SU-DHL-6 (cell line): ENCODE results near the gene GABBR1.

Experiments
- H2AFZ ChIP-seq: fragments of 200-600 bp; sonication (generic); 2 replicates; pipeline ENCODE4 v1.6.1; 2014; ENCODE audit warnings: low read depth, mild to moderate bottlenecking, moderate library complexity, mixed read lengths, antibody characterized with exemption, low read length; ENCODE audit not compliant: severe bottlenecking
- H3F3A ChIP-seq: fragments of 200-600 bp; shearing (Covaris generic); 2 replicates; pipeline ENCODE4 v1.6.0; 2016; ENCODE audit warnings: antibody characterized with exemption, mild to moderate bottlenecking; ENCODE audit not compliant: insufficient read depth
- H3K27ac ChIP-seq: fragments of 200-600 bp; sonication (generic); 2 replicates; pipeline ENCODE4 v1.5.1; 2016; ENCODE audit warnings: low read depth, mild to moderate bottlenecking, low read length, moderate library complexity, mixed read lengths
- H3K27me3 ChIP-seq: fragments of 200-600 bp; sonication (generic), shearing (Covaris generic); 2 replicates; pipeline ENCODE4 v1.6.0; 2014; ENCODE audit warnings: mild to moderate bottlenecking, low read length
- H3K36me3 ChIP-seq: fragments of 200-600 bp; sonication (generic); 2 replicates; pipeline ENCODE4 v1.6.1; 2014; ENCODE audit warnings: mild to moderate bottlenecking, low read length, mixed read lengths
- H3K4me2 ChIP-seq: fragments of 300-600, 200-600 bp; shearing (Covaris generic), sonication (generic); 2 replicates; pipeline ENCODE4 v1.6.0; 2014; ENCODE audit warnings: low read length, low read depth, mild to moderate bottlenecking; ENCODE audit not compliant: poor library complexity, severe bottlenecking
- H3K4me3 ChIP-seq: fragments of 200-600 bp; sonication (generic); 2 replicates; pipeline ENCODE4 v1.5.1; 2014; ENCODE audit warnings: antibody characterized with exemption, low read length, mild to moderate bottlenecking, mixed read lengths; ENCODE audit not compliant: insufficient read depth, poor library complexity, severe bottlenecking
- H3K79me2 ChIP-seq: fragments of 200-600 bp; sonication (generic); 2 replicates; pipeline ENCODE4 v1.6.1; 2014; ENCODE audit warnings: mild to moderate bottlenecking, low read length, moderate library complexity; ENCODE audit not compliant: insufficient read depth
- H3K9ac ChIP-seq: fragments of 200-600 bp; sonication (generic); 2 replicates; pipeline ENCODE4 v1.7.0; 2014; ENCODE audit warnings: mild to moderate bottlenecking, low read length
- H3K9me2 ChIP-seq: fragments of 200-600 bp; sonication (generic); replicated peaks from 2 replicates; pipeline ENCODE4 v1.6.1; 2014; ENCODE audit warnings: low read length; ENCODE audit not compliant: insufficient read depth
- H3K9me3 ChIP-seq: fragments of 200-600 bp; sonication (generic); 2 replicates; pipeline ENCODE4 v1.6.1; 2014; ENCODE audit warnings: low read length, mixed read lengths; ENCODE audit not compliant: insufficient read depth
- H4K20me1 ChIP-seq: fragments of 200-600 bp; sonication (generic); 2 replicates; pipeline ENCODE4 v1.6.1; 2014; ENCODE audit warnings: low read depth, mild to moderate bottlenecking, antibody characterized with exemption, low read length, moderate library complexity, mixed read lengths
- CTCF ChIP-seq: fragments of 200-600 bp; sonication (generic); IDR thresholded peaks from one replicate; pipeline ENCODE4 v1.5.1; 2017; ENCODE audit warnings: antibody characterized with exemption, mild to moderate bottlenecking, low read length, moderate library complexity; ENCODE audit not compliant: insufficient read depth, poor library complexity, severe bottlenecking
- EZH2phosphoT487 ChIP-seq: fragments of 200-600 bp; sonication (generic), shearing (Covaris generic); conservative IDR thresholded peaks from 2 replicates; pipeline ENCODE4 v1.6.1; 2018; ENCODE audit warnings: mild to moderate bottlenecking, antibody characterized with exemption, low read length, moderate library complexity, mixed read lengths

GABBR1 gene

GRCh38 chr6:29554764-29555163 lies 78.2 kb downstream of the GABBR1 start:
- H3K27ac ChIP-seq: no peak overlapping the region
- no peaks in the 10 kb centered on the region for H3K36me3 ChIP-seq
- no peak overlapping the region for H3K4me3 ChIP-seq
- H3K4me2 ChIP-seq: no peak overlapping the region
- H3K9me2 ChIP-seq: no peaks in the 10 kb centered on the region
- no peak overlapping the region for H3K9ac ChIP-seq
- H2AFZ ChIP-seq: no peak overlapping the region
- no peaks in the 10 kb centered on the region for H4K20me1 ChIP-seq
- no peaks in the 10 kb centered on the region for H3K79me2 ChIP-seq
- no peak for TF ChIP-seq EZH2phosphoT487
- TF ChIP-seq CTCF: no peak
- no peaks in the 10 kb centered on the region for H3F3A ChIP-seq
- H3K9me3 ChIP-seq: no peaks in the 10 kb centered on the region
- no peaks in the 10 kb centered on the region for H3K27me3 ChIP-seq

GRCh38 chr6:29553268-29554057 lies 79.5 kb downstream of the GABBR1 start:
- no peaks in the 10 kb centered on the region for H3K9me3 ChIP-seq
- TF ChIP-seq CTCF (no peak), EZH2phosphoT487 (no peak)
- no peaks in the 10 kb centered on the region for H3F3A ChIP-seq
- H3K4me2 ChIP-seq: no peak overlapping the region
- no peaks in the 10 kb centered on the region for H4K20me1 ChIP-seq
- H3K79me2 ChIP-seq: no peaks in the 10 kb centered on the region
- no peak overlapping the region for H3K4me3 ChIP-seq
- no peak overlapping the region for H3K27ac ChIP-seq
- no peak overlapping the region for H3K9ac ChIP-seq
- no peaks in the 10 kb centered on the region for H3K36me3 ChIP-seq
- H2AFZ ChIP-seq: no peak overlapping the region
- no peaks in the 10 kb centered on the region for H3K9me2 ChIP-seq
- no peaks in the 10 kb centered on the region for H3K27me3 ChIP-seq

GRCh38 chr6:29552512-29553051 lies 80.4 kb downstream of the GABBR1 start:
- H3F3A ChIP-seq: no peaks in the 10 kb centered on the region
- H3K36me3 ChIP-seq: no peaks in the 10 kb centered on the region
- no peak overlapping the region for H2AFZ ChIP-seq
- H4K20me1 ChIP-seq: no peaks in the 10 kb centered on the region
- no peaks in the 10 kb centered on the region for H3K79me2 ChIP-seq
- H3K9me3 ChIP-seq: no peaks in the 10 kb centered on the region
- H3K27ac ChIP-seq: no peak overlapping the region
- no peaks in the 10 kb centered on the region for H3K27me3 ChIP-seq
- H3K9me2 ChIP-seq: no peaks in the 10 kb centered on the region
- no peak overlapping the region for H3K4me2 ChIP-seq
- TF ChIP-seq CTCF: no peak
- no peak for TF ChIP-seq EZH2phosphoT487
- H3K4me3 ChIP-seq: no peak overlapping the region
- H3K9ac ChIP-seq: no peak overlapping the region
